Measurements from ENCODE around the gene PLEKHJ1. TPM values are rescaled to one million over a fixed set of nuclear protein-coding genes. Genes with fewer than 3 reads are reported as not detected.

Gene PLEKHJ1
- total and polyA plus RNA-seq, 2 of the 13 experiments (the other 11 are each of a cell fraction or from before 2014, with no cell fraction given) = 70.5 to 130 TPM

DNA sequence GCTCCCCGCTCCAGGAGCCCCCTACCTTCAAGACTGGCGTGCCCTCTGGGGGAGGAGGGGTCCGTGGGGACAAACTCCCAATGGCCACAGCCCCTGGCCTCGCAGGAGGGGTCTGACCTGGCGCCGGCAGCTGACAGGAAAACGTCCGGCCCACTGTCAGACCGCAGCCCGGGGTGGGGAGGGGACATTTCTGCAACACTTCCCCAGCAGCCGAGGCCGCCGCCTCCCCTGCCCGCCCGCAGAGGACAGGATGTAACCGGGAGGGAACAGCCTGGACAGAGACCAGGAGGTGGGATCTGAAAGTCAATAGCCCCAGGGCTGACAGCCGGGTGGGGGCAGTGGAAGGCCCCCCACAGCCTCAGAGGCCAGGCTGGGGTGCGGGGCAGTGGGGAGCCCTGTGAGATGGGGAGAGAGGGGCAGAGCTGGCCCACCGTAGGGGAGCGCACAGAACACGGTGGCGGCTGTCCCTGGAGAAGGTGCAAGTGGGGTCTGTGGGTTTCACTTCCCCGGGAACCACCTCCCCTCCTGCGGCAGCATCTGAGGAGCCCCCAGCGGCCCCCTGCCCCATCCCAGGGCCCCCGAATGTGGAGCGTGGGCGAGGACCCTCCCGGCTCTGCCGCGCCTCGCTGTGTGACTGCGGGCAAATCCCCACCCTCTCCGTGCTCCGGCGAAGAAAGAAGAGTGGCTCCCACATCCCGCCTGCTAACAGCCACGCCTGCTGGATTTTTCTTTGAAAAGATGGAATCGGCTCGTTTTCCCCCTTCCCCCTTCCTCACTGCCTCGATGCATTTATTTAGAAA lies 46.1 kb upstream of the PLEKHJ1 start, which contains the start of gene PEAK3 (continued):
- TF ChIP-seq, protein P1, sequence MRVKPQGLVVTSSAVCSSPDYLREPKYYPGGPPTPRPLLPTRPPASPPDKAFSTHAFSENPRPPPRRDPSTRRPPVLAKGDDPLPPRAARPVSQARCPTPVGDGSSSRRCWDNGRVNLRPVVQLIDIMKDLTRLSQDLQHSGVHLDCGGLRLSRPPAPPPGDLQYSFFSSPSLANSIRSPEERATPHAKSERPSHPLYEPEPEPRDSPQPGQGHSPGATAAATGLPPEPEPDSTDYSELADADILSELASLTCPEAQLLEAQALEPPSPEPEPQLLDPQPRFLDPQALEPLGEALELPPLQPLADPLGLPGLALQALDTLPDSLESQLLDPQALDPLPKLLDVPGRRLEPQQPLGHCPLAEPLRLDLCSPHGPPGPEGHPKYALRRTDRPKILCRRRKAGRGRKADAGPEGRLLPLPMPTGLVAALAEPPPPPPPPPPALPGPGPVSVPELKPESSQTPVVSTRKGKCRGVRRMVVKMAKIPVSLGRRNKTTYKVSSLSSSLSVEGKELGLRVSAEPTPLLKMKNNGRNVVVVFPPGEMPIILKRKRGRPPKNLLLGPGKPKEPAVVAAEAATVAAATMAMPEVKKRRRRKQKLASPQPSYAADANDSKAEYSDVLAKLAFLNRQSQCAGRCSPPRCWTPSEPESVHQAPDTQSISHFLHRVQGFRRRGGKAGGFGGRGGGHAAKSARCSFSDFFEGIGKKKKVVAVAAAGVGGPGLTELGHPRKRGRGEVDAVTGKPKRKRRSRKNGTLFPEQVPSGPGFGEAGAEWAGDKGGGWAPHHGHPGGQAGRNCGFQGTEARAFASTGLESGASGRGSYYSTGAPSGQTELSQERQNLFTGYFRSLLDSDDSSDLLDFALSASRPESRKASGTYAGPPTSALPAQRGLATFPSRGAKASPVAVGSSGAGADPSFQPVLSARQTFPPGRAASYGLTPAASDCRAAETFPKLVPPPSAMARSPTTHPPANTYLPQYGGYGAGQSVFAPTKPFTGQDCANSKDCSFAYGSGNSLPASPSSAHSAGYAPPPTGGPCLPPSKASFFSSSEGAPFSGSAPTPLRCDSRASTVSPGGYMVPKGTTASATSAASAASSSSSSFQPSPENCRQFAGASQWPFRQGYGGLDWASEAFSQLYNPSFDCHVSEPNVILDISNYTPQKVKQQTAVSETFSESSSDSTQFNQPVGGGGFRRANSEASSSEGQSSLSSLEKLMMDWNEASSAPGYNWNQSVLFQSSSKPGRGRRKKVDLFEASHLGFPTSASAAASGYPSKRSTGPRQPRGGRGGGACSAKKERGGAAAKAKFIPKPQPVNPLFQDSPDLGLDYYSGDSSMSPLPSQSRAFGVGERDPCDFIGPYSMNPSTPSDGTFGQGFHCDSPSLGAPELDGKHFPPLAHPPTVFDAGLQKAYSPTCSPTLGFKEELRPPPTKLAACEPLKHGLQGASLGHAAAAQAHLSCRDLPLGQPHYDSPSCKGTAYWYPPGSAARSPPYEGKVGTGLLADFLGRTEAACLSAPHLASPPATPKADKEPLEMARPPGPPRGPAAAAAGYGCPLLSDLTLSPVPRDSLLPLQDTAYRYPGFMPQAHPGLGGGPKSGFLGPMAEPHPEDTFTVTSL (CRISPR knock-in tag; IDR thresholded peaks at IDR 0.05; ENCODE audit: borderline replicate concordance) = no peak
- TF ChIP-seq, protein P2, sequence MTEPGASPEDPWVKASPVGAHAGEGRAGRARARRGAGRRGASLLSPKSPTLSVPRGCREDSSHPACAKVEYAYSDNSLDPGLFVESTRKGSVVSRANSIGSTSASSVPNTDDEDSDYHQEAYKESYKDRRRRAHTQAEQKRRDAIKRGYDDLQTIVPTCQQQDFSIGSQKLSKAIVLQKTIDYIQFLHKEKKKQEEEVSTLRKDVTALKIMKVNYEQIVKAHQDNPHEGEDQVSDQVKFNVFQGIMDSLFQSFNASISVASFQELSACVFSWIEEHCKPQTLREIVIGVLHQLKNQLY (CRISPR knock-in tag; IDR thresholded peaks at IDR 0.05) = no peak
- TF ChIP-seq SUZ12 (IDR thresholded peaks at IDR 0.05; ENCODE audit: low read depth, low read length) (no peak), HES4 (CRISPR knock-in tag; IDR thresholded peaks at IDR 0.05; ENCODE audit: borderline replicate concordance) (no peak), ZMYM2 (CRISPR knock-in tag; IDR thresholded peaks at IDR 0.05) (no peak), ZNF503 (CRISPR knock-in tag; IDR thresholded peaks at IDR 0.05) (no peak), PAF1 (CRISPR knock-in tag; IDR thresholded peaks at IDR 0.05) (no peak)
- TF ChIP-seq, protein P3, sequence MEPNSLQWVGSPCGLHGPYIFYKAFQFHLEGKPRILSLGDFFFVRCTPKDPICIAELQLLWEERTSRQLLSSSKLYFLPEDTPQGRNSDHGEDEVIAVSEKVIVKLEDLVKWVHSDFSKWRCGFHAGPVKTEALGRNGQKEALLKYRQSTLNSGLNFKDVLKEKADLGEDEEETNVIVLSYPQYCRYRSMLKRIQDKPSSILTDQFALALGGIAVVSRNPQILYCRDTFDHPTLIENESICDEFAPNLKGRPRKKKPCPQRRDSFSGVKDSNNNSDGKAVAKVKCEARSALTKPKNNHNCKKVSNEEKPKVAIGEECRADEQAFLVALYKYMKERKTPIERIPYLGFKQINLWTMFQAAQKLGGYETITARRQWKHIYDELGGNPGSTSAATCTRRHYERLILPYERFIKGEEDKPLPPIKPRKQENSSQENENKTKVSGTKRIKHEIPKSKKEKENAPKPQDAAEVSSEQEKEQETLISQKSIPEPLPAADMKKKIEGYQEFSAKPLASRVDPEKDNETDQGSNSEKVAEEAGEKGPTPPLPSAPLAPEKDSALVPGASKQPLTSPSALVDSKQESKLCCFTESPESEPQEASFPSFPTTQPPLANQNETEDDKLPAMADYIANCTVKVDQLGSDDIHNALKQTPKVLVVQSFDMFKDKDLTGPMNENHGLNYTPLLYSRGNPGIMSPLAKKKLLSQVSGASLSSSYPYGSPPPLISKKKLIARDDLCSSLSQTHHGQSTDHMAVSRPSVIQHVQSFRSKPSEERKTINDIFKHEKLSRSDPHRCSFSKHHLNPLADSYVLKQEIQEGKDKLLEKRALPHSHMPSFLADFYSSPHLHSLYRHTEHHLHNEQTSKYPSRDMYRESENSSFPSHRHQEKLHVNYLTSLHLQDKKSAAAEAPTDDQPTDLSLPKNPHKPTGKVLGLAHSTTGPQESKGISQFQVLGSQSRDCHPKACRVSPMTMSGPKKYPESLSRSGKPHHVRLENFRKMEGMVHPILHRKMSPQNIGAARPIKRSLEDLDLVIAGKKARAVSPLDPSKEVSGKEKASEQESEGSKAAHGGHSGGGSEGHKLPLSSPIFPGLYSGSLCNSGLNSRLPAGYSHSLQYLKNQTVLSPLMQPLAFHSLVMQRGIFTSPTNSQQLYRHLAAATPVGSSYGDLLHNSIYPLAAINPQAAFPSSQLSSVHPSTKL (CRISPR knock-in tag; IDR thresholded peaks at IDR 0.05) = no peak
- TF ChIP-seq, protein P4, sequence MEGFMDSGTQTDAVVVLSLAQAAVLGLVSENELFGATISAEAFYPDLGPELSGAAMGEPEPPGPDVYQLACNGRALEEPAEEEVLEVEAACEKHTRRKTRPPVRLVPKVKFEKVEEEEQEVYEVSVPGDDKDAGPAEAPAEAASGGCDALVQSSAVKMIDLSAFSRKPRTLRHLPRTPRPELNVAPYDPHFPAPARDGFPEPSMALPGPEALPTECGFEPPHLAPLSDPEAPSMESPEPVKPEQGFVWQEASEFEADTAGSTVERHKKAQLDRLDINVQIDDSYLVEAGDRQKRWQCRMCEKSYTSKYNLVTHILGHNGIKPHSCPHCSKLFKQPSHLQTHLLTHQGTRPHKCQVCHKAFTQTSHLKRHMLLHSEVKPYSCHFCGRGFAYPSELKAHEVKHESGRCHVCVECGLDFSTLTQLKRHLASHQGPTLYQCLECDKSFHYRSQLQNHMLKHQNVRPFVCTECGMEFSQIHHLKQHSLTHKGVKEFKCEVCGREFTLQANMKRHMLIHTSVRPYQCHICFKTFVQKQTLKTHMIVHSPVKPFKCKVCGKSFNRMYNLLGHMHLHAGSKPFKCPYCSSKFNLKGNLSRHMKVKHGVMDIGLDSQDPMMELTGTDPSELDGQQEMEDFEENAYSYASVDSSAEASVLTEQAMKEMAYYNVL (CRISPR knock-in tag; IDR thresholded peaks at IDR 0.05; ENCODE audit: borderline replicate concordance) = no peak
- TF ChIP-seq, protein P5, sequence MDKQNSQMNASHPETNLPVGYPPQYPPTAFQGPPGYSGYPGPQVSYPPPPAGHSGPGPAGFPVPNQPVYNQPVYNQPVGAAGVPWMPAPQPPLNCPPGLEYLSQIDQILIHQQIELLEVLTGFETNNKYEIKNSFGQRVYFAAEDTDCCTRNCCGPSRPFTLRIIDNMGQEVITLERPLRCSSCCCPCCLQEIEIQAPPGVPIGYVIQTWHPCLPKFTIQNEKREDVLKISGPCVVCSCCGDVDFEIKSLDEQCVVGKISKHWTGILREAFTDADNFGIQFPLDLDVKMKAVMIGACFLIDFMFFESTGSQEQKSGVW (CRISPR knock-in tag; IDR thresholded peaks at IDR 0.05; ENCODE audit: borderline replicate concordance) = no peak
